Right renal cortex interstitium (tissue), 3 donors: ENCODE results near the gene SORCS2. TPM values are rescaled to one million over a fixed set of nuclear protein-coding genes. Genes with fewer than 3 reads are reported as not detected.
A peak's percentile ranks its signal among the peaks of the same experiment; 100 is the strongest.

Source experiments
- DNase-seq, 3 donors: peaks; one replicate each; pipeline ENCODE4 v3.0.0-alpha.2; 2013; ENCODE audit warnings: low read depth in 3 of 3, low spot score in 2 of 3
- polyA plus RNA-seq, 3 donors: library from polyadenylated mRNA; unstranded; fragments of 120-200 nt; gene quantifications; one replicate each; pipeline ENCODE4 v1.2.1, GENCODE V29; 2013; ENCODE audit not compliant: insufficient read length in 3 of 3

Gene SORCS2
- polyA plus RNA-seq, 3 donors, result 6.6 to 7.9 (median 7.0) TPM

DNA sequence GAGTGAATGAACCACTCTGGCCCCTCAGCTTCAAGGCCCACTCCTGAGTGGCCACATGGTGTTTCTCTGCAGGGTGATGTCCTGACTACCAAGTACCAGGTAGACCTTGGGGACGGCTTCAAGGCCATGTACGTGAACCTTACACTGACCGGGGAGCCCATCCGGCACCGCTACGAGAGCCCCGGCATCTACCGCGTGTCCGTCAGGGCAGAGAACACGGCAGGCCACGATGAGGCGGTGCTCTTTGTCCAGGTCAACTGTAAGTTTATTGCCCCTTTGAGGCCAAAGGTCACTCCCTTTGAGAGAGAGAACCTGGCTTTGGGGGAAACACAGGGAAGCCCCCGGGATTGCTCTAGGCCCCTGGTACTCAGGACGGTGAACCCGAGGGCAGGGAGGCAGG, 531.3 kb downstream of the SORCS2 start:
- no peak for DNase-seq

- no peak for DNase-seq
Observed at GRCh38 chr4:7725951-7726350, 533.6 kb downstream of the SORCS2 start.

- DNase-seq, result no peak
Observed at GRCh38 chr4:7726665-7727413, 534.5 kb downstream of the SORCS2 start.

- no peak for DNase-seq
Observed at GRCh38 chr4:7727749-7728148, 535.4 kb downstream of the SORCS2 start.

- no peak for DNase-seq
Observed at GRCh38 chr4:7731437-7731836, 539.1 kb downstream of the SORCS2 start.

DNA sequence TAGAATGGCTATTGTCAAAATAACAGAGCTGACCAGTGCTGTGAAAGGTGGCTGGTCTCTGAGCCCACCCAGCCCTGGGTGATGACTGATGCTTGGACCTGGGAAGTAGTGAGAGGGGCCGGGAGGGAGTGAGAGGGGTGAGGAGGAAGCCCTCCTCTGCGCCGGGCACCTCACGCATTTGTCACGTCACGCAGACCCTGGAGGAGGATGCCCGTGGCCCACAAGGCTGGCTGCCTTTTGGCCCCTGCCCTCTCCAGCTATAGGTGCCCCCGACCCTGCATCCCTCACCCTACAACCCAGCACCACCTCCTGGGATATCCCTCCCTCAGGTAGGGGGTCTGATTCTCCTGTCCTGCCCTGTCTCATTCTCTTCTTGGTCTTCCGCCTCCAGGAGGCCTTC, 539.9 kb downstream of the SORCS2 start:
- no peak for DNase-seq

- no peak for DNase-seq
Observed at GRCh38 chr4:7733201-7733600, 540.9 kb downstream of the SORCS2 start.

GRCh38 chr4:7733801-7734650, 541.7 kb downstream of the SORCS2 start:
- DNase-seq, result no peak

- no peak for DNase-seq
Observed at GRCh38 chr4:7734651-7735260, 542.4 kb downstream of the SORCS2 start.

- DNase-seq, result no peak
Observed at GRCh38 chr4:7735395-7735794, 543.1 kb downstream of the SORCS2 start.

- no peak for DNase-seq
Observed at GRCh38 chr4:7735961-7736360, 543.6 kb downstream of the SORCS2 start.

DNA sequence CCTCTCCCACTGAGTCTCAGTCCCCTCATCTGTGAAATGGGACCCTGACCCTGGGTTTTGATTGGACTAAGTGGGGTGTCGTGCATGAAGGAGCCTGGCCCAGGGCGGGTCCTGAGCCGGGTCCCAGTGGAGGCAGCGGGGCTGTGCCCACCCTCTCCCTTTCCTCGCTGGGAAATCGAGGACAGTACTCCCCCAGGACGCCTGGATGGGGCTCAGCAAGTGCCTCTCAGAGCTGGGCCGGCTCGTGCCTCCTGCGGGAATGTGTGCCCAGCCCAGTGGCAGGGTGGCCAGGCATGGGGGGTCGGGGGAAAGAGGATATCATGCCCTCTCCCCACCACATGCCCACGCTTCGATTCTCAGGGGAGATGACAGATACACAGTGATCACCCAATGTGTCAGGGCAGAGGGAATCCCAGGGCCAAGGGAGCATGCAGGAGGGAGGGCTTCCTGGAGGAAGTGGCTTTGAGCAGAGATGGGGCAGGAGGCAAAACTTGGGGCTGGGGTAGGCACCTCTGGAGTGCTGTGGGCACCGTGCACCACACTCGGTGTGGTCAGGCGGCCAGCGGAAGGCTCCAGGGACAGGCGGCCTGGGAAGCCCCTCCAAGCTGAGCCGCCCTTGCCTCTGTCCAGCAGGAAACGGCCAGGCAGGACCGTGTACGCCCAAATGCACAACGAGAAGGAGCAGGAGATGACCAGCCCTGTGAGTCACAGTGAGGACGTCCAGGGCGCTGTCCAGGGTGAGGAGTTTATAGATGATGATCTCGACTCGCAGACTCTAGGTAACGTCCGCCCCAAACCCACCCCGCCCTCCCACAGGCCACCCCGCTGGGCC, 544.3 kb downstream of the SORCS2 start:
- peak in 1 of 3 donors; percentile 26 for DNase-seq

GRCh38 chr4:7737268-7737645, 544.9 kb downstream of the SORCS2 start:
- no peak for DNase-seq

DNA sequence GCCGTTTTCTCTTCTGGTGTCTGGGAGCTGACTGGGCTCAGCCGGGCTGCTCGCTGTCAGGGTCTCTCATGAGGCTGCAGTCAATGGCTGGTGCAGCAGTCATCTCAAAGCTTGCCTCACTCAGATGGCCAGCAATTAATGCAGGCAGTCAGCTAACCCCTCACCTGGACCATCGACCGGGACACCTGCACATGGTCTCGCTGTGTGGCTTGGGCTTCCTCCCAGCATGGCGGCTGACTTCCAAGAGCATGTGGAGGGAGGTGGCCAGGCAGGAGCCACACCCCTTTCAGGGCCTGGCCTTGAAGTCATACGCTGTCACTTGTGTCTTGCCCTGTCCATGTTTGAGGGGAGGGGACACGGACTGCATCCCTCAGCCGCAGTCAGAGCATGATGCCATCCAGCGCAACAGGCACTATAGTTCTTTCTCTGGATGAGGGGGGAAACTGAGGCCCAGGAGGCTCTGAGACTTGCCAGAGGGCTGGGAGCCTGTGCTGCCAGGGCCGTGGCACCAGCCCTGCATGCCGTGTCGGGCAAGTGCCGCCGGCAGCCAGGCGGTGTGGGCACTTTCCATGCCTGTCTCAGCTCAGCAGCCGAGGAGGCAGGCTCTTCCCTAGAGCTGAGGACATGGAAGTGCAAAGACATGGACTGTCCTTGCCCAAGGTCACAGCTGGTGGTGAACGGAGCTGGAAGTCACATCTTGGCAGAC, 545.6 kb downstream of the SORCS2 start:
- no peak for DNase-seq

- no peak for DNase-seq
Observed at GRCh38 chr4:7738458-7739076, 546.2 kb downstream of the SORCS2 start.

- DNase-seq, result no peak
Observed at GRCh38 chr4:7739077-7739917, 547.0 kb downstream of the SORCS2 start.

DNA sequence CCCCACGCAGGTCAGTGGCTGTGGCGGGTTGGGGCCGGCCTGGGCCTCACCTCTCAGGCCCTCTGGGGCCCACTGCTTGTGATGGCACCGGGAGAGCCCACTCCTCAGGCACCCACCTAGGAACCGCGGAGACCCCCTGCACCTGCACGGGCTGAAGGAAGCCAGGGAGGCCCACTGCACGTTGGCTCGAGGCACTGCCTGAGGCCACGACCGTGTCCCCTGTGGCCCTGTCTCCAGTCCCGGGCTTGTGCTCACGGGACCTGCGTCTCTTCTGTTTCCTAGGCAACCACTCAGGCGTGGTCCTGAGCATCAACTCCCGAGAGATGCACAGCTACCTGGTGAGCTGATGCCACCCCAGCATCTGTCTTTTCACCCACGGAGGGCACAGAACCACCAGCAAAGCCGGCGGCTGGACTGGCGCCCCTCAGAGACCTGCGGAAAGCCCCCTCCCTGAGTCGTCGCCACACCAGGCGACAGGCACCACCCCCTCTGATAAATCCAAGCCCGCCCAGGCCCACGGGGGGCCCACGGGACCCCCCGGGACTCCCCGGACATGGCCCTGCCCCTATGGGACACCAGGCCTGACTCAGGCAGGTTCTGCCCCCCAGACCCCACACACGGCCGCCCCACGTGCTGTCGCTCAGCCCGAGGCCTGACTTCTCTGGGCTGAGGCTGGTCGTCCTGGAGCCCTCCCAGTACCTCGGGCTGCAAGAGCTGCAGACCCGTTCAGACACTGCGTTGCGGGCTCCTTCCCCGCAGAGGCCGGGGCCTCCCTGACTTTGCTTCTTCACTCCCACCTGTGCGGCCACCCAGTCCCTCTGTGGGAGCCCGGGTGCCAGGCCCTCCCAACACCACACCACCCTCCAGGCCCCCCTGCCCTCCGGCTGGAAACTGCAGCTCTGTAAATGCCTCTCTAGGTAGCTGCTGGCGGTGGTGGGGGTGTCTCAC, 547.9 kb downstream of the SORCS2 start:
- no peak for DNase-seq
